ENCODE data around the gene PPOX.

GRCh38 chr1:161172349-161172748, 6.1 kb downstream of the PPOX start:
- TF ChIP-seq CTCF (conservative IDR thresholded peaks at IDR 0.05; ENCODE audit: low read depth in 2 of 2) = no peak
- TF ChIP-seq JUNB (IDR thresholded peaks at IDR 0.05; ENCODE audit: unreplicated experiment) = no peak
- TF ChIP-seq EZH2 (IDR thresholded peaks at IDR 0.05; ENCODE audit: low read depth, unreplicated experiment) = no peak
- TF ChIP-seq POLR2AphosphoS5 (IDR thresholded peaks at IDR 0.05; ENCODE audit: low read depth) = no peak
- TF ChIP-seq STAT1 (IDR thresholded peaks at IDR 0.05; ENCODE audit: unreplicated experiment) = no peak
- TF ChIP-seq NANOG (IDR thresholded peaks at IDR 0.05; ENCODE audit: borderline replicate concordance) = no peak
- TF ChIP-seq REST (IDR thresholded peaks at IDR 0.05; ENCODE audit: unreplicated experiment) = no peak
- no peak for TF ChIP-seq EZH2phosphoT487 (IDR thresholded peaks at IDR 0.05; ENCODE audit: unreplicated experiment)
- no peak for TF ChIP-seq CREB1 (CRISPR knock-in tag; IDR thresholded peaks at IDR 0.05; ENCODE audit: low read depth)
- no peak for TF ChIP-seq ZNF331 (CRISPR knock-in tag; IDR thresholded peaks at IDR 0.05; ENCODE audit: low read depth)
